ENCODE measurements around the gene PNPLA7.
A peak's percentile ranks its signal among the peaks of the same experiment; 100 is the strongest.

Gene PNPLA7

GRCh38 chr9:137494104-137494544, 56.1 kb downstream of the PNPLA7 start:
- no peak for DNase-seq (ENCODE audit: low spot score)

- no peak for DNase-seq (ENCODE audit: low spot score)
These were observed 56.7 kb downstream of the PNPLA7 start for GRCh38 chr9:137493364-137494103.

GRCh38 chr9:137492464-137493363, 57.5 kb downstream of the PNPLA7 start:
- peak; percentile 53 for DNase-seq (ENCODE audit: low spot score)

- no peak for DNase-seq (ENCODE audit: low spot score)
These were observed 58.3 kb downstream of the PNPLA7 start for GRCh38 chr9:137491735-137492432.

- no peak for DNase-seq (ENCODE audit: low spot score)
These were observed 59.5 kb downstream of the PNPLA7 start for GRCh38 chr9:137490532-137491186.

GRCh38 chr9:137488906-137489305, 61.3 kb downstream of the PNPLA7 start:
- DNase-seq (ENCODE audit: low spot score): no peak

GRCh38 chr9:137488327-137488653, 61.9 kb downstream of the PNPLA7 start:
- no peak for DNase-seq (ENCODE audit: low spot score)

GRCh38 chr9:137487454-137488326, 62.5 kb downstream of the PNPLA7 start:
- DNase-seq (ENCODE audit: low spot score): no peak

GRCh38 chr9:137486545-137487453, 63.4 kb downstream of the PNPLA7 start:
- DNase-seq (ENCODE audit: low spot score): no peak

- no peak for DNase-seq (ENCODE audit: low spot score)
These were observed 64.1 kb downstream of the PNPLA7 start for GRCh38 chr9:137486141-137486490.

- no peak for DNase-seq (ENCODE audit: low spot score)
These were observed 64.7 kb downstream of the PNPLA7 start for GRCh38 chr9:137485343-137486140.

- DNase-seq (ENCODE audit: low spot score): no peak
These were observed 65.5 kb downstream of the PNPLA7 start for GRCh38 chr9:137484551-137485315.

GRCh38 chr9:137482094-137482781, 68.0 kb downstream of the PNPLA7 start:
- DNase-seq (ENCODE audit: low spot score): peak; percentile 40

- DNase-seq (ENCODE audit: low spot score): no peak
These were observed 69.2 kb downstream of the PNPLA7 start for GRCh38 chr9:137480686-137481683.

- DNase-seq (ENCODE audit: low spot score): no peak
These were observed 70.1 kb downstream of the PNPLA7 start for GRCh38 chr9:137479892-137480685.

Measured in RKO (cell line).